Measurements from ENCODE around the gene TWIST2.
A peak's percentile ranks its signal among the peaks of the same experiment; 100 is the strongest.

Gene TWIST2

DNA sequence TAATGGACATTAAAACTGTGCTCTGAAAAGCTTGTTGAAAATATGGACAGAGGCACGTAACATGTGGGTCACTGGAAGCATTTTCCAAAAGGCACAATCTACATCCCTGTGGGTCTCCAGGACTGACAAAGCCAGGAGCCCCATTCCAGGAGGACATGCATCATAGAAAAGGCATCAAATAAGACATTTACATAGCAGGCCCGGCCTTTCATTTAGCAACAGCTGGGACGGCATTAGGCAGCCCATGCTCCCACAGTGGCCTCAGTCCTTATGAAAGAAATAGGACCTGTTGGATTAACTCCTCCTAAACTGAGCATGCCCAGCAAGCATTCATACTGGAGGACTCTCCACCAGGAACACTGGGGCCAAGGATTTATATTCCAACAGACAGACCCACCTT, 72.2 kb downstream of the TWIST2 start:
- no peak for DNase-seq (ENCODE audit: low spot score)

DNA sequence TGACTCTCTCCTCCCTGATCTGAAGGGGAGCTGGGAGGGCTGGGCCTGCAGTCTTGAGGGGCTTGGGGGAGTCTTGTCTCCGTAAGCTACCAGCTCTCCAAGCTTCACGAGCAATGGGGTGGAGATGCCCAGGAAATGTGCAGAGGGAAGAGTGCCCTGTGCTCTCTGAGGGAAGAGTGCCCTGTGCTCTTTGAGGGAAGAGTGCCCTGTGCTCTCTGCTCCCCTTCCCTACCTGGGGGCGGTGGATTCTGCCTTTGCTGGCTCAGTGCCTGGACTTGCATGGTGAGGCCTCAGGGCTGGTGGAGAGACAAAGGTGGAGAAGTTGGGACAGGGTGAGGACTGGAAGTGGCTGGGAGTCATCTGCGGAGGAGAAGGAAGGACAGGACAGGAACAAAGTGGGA, 72.7 kb downstream of the TWIST2 start:
- no peak for DNase-seq (ENCODE audit: low spot score)

DNA sequence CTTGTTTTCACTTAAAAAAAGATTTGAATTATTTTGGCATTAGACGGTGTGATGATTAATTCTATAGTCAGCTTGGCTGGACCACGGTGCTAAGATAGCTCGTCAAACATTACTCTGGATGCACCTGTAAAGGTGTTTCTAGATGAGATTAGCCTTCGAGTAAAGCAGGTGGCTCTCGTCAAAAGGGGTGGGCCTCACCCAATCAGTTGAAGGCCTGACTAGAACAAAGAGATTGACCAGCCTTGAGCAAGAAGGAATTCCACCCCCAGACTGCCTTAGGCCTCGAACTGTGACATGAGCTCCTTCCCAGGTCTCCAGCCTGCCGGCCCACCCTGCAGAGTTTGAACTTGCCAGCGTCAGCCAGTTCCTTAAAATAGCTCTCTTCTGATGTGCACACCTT, 73.4 kb downstream of the TWIST2 start:
- DNase-seq (ENCODE audit: low spot score): no peak

DNA sequence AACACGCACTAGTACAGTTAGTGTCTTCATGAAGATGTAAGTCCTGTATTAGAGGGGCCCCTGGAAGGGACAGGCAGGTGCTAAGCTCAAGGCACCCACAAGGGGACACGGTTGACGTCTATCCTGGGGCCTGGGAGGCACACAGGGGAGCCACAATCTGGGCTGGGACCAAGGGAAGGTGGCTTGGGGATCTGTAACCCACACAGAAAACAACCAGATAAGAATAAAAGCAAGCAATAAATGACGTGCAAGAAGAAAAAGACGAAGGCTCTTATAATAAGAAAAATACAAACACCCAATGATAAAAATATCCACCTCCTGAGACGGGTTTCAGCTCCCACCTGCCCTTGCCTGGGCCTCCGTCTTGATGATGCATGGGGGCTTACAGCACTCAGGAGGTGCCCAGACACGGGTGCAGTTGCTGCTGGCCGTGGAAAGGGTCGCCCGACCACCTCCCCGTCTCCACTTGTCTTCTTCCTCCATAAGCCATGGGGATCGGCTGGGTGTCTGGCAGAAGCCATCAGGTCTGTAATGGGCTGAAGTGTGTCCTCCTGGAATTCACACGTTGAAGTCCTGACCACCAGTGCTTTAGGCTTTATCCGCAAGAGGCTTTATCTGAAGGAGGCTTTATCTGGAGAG, 73.9 kb downstream of the TWIST2 start:
- no peak for DNase-seq (ENCODE audit: low spot score)

DNA sequence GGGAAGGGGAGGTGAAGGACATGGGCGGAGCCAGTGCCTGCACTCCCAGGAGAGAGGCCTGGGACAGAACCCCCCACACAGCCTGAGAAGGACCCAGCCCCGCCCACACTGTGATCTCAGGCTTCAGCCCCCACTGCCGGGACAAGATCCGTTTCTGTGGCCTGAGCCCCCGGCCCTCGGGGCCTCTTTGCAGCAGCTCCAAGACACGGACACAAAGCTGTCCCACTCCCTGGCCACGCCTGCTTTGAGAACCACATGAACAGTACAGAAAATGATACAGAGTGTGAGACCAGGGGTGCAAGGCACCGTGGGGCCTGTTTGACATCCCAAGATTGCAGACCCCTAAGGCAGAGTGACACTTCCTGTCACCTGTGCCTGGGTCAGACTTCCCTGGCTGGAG, 74.5 kb downstream of the TWIST2 start:
- no peak for DNase-seq (ENCODE audit: low spot score)

DNA sequence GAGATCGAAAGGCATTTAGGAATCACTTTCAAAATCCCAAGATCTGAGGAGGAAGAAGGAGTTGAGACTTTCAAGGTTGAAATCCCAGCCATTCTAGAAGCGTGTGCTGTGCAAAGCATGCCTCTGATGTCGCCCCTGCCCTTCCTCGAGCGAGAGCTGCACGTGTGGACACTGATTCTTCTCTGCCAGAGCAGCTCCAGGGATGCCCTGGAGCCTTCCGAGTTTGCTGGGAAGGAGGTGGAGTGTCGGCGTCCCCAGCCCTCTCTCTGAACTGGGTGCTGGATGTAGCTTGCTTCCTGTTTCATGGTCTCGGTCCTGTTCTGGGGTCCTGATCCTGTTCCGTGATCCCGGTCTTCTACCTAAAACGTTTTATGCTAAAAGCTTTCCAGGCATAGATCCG, 76.1 kb downstream of the TWIST2 start:
- DNase-seq (ENCODE audit: low spot score): no peak

DNA sequence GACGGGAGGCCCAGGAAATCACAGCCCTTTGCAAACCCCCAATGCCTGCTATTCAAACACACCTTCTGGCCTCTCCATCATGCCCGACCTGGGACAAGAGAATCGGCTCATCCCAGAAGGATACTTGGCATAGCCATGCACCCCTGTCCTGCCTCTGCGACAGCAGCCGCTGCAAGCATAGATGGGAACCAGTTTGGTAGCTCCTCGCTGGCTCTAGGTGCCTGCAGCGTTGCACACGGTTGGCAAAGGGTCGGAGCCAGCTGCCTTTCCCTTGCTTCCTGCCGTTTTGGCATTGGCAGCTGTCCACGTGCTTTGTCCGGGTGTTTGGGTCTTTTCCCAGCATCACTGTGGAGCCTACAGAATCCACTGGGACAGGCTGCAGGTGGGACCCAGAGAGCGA, 76.9 kb downstream of the TWIST2 start:
- DNase-seq (ENCODE audit: low spot score): no peak

DNA sequence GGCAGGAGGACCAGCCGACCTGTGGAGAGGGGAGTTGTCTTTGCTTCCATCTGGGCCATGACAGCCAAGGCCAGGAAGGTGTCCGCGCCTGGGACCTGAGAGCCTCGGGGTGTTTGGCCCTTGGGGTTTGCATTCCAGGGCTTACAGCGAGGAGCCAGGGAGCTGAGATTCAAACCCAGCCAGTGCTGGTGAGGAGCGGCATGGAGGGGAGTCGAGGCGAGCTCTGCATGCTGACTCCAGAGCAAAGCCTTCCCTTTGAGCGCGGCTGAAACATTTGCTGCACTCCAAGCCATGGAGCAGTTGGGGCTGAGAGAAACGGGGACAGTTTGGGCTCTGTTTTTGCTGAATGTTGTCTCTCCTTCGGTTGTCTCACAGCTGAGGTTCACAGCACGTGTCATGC, 77.4 kb downstream of the TWIST2 start:
- no peak for DNase-seq (ENCODE audit: low spot score)

DNA sequence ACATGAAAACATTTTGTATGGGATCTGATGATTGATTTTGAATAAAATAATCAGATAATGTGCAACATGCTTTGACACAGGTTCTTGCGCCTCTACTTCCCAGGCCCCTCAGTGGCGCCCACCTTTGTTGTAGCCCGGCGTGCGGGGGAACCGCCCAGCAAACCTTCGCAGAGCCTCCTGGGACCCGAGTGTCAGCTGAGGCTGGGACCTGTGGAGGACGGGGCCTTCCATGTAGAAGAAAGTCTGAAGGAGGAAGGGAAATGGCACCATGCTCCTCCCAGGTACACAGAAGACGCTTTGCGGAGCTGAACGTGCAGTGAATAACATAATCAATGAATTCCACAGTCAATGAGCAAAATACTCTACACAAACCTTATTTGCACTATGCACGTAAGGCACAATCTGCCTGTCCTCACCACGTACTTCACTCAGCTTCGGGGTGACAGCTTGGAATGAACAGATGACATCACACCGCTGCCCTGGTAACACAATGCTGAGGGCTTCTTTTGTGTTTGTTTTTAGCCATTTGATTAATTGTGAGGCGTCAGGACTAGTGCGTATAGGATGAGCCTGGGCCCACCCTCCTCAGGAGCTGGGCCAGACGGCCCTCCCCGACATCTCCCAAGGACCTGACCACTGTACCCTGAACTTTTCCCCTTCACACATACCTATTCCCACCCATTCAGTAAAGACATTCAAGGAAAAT, 78.1 kb downstream of the TWIST2 start:
- no peak for DNase-seq (ENCODE audit: low spot score)

DNA sequence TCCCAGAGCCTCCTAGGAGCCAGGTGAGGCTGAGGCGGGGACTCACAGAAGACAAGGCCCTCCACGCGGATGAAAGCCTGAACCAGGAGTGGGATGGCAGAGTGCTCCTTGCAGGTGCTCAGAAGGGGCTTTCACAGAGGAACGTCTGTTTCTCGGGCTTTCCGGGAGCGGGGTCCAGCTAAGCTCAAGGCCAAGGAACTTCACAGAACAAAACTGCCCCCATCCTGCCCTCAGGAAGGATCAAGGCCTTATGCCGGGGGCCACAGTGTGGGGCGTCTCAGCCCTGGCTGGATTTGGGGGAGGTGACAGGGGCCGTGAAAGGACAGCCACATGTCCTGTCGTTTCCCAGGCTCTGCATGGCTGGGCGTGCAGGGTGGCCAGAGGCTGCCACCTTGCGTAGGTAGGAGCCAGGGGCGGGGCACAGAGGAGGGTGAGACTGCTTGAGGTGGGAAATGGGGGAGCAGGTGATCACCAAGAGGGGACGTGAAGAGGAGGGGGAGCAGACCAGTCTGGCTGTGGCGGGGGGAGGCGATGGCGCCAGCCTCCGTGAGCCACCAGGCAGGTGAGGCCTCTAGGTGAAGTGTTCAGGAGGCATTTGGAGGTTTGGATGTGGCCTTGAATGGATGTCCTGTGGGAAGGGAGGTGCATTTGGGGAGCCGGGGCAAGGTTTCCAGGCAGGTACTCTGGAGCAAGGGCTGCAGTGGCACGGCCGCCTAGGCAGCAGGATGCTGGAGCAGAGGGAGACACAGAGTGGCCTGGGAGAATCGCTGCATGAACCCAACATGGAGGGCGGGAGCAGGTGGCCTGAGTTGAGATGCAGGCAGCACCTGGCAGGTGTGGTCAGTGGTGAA, 79.1 kb downstream of the TWIST2 start:
- DNase-seq (ENCODE audit: low spot score): no peak

DNA sequence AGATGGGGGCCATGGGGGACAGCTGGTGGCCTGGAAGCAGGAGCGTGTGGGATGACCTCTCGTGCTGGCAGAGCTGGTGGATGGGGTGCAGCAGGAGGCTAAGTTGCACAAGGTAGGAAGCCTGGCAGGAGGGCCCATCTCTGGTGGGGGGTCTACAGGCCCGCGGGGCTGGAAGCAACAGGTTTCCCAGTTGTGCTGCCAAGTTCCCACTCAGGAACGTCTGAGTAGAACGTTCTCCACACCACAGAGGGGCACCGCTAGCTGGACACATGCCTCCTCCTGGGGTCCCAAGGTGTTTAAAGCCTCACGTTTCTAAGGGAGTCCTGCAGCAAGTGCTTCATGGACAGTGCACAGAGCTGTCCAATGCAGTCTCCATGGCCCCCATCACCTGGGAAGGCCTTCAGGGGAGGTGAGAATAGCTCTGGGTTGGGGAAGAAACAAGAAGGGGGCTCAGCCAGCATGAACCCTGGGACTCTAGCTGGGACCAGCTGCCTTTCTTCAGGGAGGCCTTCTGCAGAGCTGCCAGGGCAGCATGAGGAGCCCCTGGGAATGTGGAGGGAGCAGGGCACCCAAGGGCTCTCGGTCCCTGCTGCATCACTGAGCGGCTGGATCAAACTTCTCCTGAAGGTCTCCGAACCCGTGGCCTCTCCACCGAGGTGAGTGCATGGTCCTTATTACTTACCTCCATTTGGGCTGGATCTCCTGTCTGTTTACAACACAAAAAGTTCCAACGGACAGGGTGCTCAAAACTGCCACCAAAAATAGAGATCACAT, 80.0 kb downstream of the TWIST2 start:
- no peak for DNase-seq (ENCODE audit: low spot score)

DNA sequence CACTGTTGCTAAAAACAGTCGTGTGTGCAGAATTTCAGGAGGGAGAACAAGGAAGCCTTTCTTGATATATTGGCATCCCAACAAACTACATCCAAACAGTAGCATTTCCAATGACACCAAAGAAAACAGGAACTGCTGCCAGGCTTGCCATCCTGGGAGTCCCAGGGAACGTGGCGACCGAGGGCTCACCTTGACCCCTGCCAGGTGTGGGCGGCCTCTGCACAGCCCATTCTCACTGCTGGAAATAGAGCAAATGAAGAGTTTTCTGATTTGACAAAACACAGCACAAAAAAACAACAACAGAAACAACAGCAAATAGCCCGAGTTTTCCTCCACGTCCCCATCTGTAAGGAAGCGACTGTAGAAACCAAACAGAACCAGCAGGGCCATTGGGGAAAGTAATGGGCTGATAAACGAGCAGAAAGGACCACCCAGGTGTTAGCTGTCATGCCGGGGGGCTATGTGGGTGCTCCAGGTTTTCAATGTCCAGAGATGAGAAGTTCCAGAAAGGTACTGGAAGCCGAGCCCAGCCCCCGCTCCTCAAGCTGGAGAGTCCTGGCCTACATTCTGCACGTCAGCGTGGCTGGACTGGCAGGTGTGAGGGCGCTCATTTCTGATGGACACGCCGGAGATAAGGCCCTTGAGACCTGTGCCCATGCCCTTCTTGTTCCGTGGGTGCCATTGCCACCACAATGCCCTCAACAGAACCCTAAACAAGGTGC, 80.8 kb downstream of the TWIST2 start:
- DNase-seq (ENCODE audit: low spot score): no peak

DNA sequence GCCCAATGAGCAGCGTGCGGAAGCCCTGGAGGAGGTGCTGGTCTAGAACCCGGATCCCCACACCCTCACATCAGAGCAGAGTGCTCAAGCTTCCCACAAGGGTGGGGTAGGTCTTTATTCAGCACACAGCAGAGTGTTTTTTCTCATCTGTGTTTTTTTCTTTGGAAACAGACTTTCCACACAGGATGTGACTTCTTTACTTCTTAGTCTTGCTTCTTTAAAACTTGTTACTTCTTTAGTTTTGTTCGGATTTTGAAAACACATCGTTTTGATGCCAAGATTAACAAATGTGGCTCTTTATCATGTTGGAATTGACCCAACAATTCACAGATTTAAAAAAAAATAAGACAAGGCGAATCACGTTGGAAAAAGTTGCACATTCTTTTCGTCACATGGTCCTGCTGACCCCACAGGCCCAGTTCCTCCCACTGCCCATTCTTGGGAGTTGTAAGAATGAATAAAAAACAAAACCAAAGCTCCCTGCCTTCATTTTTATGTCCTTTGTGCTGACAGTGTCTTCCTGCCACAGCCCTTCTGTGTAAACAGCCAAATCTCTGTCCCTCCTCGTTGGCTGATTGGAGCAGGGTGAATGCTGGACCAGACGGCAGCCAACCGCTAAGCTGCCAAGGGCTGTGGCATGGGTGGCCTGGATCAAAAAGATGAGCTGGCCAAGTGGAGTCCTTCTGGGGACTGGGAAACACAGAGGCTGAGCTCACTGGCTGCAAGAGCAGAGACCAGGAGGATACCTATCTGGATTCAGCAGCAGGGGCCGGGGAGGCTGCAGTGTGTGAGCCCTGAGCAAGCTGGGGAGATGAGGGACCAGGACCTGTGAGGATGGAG, 81.6 kb downstream of the TWIST2 start:
- DNase-seq (ENCODE audit: low spot score): no peak

DNA sequence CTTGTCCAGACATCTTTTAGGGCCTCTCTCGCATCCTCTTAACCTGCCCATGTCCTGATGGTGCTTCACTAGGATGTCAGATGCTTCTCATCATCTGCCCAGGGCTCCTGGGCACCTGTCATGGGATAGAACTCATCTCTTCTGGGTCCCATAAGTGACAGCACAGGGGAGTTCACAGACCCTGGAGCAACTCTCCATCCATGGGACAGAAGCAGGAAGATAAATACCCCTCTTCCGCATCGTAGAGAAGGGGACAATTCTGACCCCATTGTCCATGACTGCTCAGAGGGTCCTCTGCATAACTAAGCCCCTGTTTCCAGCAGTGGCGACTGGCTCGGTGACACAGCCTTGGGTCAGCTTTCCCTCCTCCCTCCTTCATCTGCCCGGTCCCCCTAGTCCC, 82.3 kb downstream of the TWIST2 start:
- no peak for DNase-seq (ENCODE audit: low spot score)

DNA sequence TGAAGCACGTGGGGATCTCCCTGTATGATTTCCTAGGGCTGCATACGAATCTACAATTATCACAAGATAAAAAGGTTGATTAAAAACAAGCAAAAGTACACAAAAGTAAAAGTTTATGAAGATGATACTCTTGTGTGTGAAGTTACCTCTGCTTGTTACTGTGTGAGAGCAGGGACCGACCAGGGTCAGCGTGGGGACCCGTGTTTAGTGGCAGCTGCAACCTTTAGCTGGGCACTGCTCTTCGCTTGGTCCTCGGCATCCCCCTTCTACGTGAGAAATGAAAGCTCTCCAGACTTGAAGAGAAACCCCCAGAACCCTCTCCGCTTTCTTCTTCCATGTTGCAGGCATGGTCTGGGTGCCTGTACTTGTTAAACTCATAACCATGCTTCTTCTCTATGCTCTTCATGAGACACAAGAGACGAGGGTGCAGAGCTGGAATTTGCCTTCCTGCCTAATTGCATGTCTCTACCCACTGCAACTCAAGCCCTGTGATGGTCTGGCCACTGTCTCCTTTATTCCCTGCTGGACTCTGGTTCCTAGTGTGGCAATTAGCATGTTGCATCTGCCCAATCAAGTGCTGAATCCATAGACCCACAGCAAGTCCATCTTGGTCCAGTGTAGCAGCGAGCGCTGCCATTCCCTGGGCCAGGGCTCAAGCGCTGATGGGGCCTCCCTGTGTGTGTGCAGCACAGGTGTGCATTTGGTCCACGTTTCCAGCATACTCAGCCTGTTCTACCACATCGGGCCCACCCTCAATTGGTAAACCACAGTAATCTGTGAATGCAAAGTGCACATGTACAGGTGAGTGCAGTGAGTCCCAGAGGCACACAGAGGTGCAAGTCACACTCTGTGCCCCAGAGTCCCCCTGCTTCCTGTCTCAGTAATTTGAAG, 88.5 kb downstream of the TWIST2 start:
- DNase-seq (ENCODE audit: low spot score): no peak

DNA sequence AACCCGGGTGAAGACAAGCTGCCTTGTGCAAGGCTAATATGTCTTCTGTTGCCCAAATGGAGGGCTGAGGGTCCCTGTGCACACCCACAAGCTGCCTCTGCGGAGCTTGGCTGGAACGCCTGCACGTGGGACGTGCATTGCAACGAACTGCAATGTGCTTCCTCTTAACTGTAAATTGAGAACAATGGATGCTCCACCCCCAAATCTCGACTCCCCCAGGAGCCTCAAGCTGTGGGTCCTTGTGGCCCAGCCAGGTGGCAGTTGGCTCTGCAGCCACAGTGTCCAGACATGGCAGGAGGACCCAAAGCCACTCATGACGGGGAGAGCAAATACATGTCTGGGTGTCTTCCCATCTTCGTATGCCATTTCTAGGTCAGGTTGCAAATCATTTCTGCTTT, 90.1 kb downstream of the TWIST2 start:
- no peak for DNase-seq (ENCODE audit: low spot score)

DNA sequence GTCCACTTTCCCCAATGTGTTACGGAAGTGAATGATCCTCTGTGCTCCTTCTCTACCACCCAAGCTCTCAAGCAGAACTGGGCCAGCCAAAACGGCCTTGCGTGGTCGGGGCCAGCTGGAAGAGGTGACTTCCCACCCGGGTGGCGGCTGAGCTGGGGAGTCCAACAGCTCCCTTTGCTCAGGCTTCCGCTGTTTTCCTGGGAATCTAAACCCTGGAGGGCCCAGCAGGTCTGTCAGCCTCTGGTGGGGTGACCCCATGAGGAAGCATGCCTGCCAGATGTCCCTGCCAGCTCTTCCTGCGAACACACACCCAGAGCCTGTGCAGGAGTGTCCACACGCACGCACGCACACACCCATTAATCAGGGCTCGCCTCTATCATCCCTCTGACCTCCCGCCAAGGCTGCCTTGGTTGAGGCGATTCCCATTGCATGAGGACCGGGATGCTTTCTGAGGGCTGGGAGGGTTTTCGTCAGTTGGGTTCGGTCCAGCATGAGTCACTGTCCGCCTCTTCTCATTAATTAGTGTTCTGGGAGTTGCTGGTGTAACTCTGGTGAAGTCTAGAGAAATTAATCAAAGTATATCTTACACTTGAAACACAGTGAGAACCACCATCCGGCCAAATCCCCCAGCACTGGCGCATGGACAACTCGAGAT, 90.6 kb downstream of the TWIST2 start:
- peak; percentile 8 for DNase-seq (ENCODE audit: low spot score)

DNA sequence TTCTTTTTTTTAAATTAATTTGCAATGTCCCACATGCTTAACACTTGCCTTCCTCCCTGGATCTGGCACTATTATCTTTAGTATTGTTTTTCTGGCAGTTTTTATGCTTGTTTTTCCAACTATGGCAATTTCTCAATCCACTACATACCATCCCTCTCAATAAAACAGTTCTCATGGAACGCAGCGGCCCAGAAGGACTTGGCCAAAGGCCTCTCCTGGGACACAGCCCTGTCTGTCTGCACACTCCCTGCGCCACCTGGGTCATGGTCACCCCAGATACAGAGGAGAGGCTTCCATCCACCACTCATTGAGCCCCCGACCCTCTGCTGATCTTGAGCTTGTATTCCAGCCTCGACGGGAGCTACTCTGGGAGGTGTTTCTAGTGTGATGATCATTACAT, 91.2 kb downstream of the TWIST2 start:
- no peak for DNase-seq (ENCODE audit: low spot score)

Data from LoVo (cell line).